A549 (cell line): ENCODE data around the gene IFT43. TPM values are rescaled to one million over a fixed set of nuclear protein-coding genes. Genes with fewer than 3 reads are reported as not detected.

Experiments used
- ATAC-seq, 2 experiments: fragments of 200-7000 bp in 1 of 2; fragments of >200 bp in 1 of 2; cut with Nextera tagmentation in 1 of 2; cut with Tn5 transposase in 1 of 2; 3 replicates each; pipeline versions ENCODE4 v1.8.0 to v1.9.1; 2018 to 2020; ENCODE audit warnings: mild to moderate bottlenecking in 1 of 2, moderate library complexity in 1 of 2
- CTCF ChIA-PET: fragments of 300-600 bp; sonication (Branson Sonifier 250); formaldehyde crosslinking; extraction: SDS; loops from one replicate; lab custom pipeline; 2021; ENCODE audit warnings: antibody characterized with exemption, inconsistent platforms; lab: Yijun Ruan, JAX
- POLR2A ChIA-PET: fragments of 350-600 bp; formaldehyde crosslinking; extraction: SDS; loops from one replicate; lab custom pipeline; 2021; ENCODE audit warnings: antibody characterized with exemption, inconsistent platforms; lab: Yijun Ruan, JAX
- DNase-seq, 2 experiments: peaks; one replicate each; pipeline versions ENCODE4 v3.0.0 to v3.0.0-alpha.2; 2011 to 2016; ENCODE audit warnings: low read depth in 1 of 2, low spot score in 1 of 2
- FAIRE-seq: peaks from 2 replicates; lab custom pipeline; 2011; peaks lifted over from hg19 to GRCh38; lab: Jason Lieb, UNC
- H3K27ac ChIP-seq, 2 experiments: fragments of >200 bp; sonication (Bioruptor Twin); formaldehyde crosslinking; 3 replicates each; pipeline ENCODE4 v1.5.1; 2016 to 2017
- H3K4me1 ChIP-seq: fragments of >200 bp; sonication (Bioruptor Twin); formaldehyde crosslinking; 3 replicates; pipeline ENCODE4 v1.6.1; 2016
- H3K4me2 ChIP-seq: fragments of >200 bp; sonication (Bioruptor Twin); formaldehyde crosslinking; 3 replicates; pipeline ENCODE4 v1.6.1; 2016
- H3K4me3 ChIP-seq: fragments of >200 bp; sonication (Bioruptor Twin); formaldehyde crosslinking; 3 replicates; pipeline ENCODE4 v1.5.1; 2016
- H3K9me3 ChIP-seq: fragments of >200 bp; sonication (Bioruptor Twin); formaldehyde crosslinking; 3 replicates; pipeline ENCODE4 v1.6.1; 2016
- ATOH8 ChIP-seq: fragments of 250-450 bp; sonication (Bioruptor Pico); IDR thresholded peaks from 2 replicates; pipeline ENCODE4 v1.5.0; 2020; ENCODE audit warnings: low read depth, mild to moderate bottlenecking, moderate library complexity
- BHLHE40 ChIP-seq: IDR thresholded peaks from 2 replicates; pipeline ENCODE4 v1.6.1; 2012; ENCODE audit warnings: low read depth, low read length, inconsistent platforms
- CBX2 ChIP-seq: fragments of 200-600 bp; sonication (generic); IDR thresholded peaks from 2 replicates; pipeline ENCODE4 v1.6.1; 2016; ENCODE audit warnings: low read depth, mild to moderate bottlenecking, borderline replicate concordance
- CEBPB ChIP-seq, 2 experiments: fragments of >200 bp in 1 of 2; sonication (Bioruptor Twin) in 1 of 2; formaldehyde crosslinking in 1 of 2; IDR thresholded peaks; 2 replicates each; pipeline ENCODE4 v1.6.1; 2012 to 2016
- CHD2 ChIP-seq: fragments of 150-350 bp; IDR thresholded peaks from 2 replicates; pipeline ENCODE4 v1.6.1; 2014; ENCODE audit warnings: low read length; ENCODE audit not compliant: partially characterized antibody
- EHF ChIP-seq: fragments of 250-450 bp; sonication (Bioruptor Pico); IDR thresholded peaks from 2 replicates; pipeline ENCODE4 v1.5.0; 2020; ENCODE audit warnings: mild to moderate bottlenecking
- EP300 ChIP-seq, 2 experiments: fragments of >200 bp; sonication (Bioruptor Twin); formaldehyde crosslinking; IDR thresholded peaks; 2 replicates in 1 of 2; 3 replicates in 1 of 2; pipeline ENCODE4 v1.6.1; 2016 to 2017
- FOSB ChIP-seq: fragments of 250-450 bp; sonication (Bioruptor Pico); IDR thresholded peaks from 2 replicates; pipeline ENCODE4 v1.5.0; 2020; ENCODE audit warnings: mild to moderate bottlenecking, moderate library complexity
- FOSL2 ChIP-seq, 2 experiments: fragments of 450-650 bp in 1 of 2; fragments of >200 bp in 1 of 2; sonication (Bioruptor Twin) in 1 of 2; formaldehyde crosslinking; IDR thresholded peaks; 2 replicates each; pipeline versions ENCODE4 v1.5.0 to v1.6.1; 2016 to 2020; ENCODE audit warnings: mild to moderate bottlenecking in 1 of 2, moderate library complexity in 1 of 2
- FOXS1 ChIP-seq: fragments of 250-450 bp; sonication (Bioruptor Pico); IDR thresholded peaks from 2 replicates; pipeline ENCODE4 v1.5.0; 2020; ENCODE audit warnings: mild to moderate bottlenecking, moderate library complexity
- GATA3 ChIP-seq: IDR thresholded peaks from 2 replicates; pipeline ENCODE4 v1.6.1; 2012; ENCODE audit warnings: borderline replicate concordance
- HOXA7 ChIP-seq: fragments of 250-450 bp; sonication (Bioruptor Pico); IDR thresholded peaks from 2 replicates; pipeline ENCODE4 v1.5.0; 2020; ENCODE audit warnings: mild to moderate bottlenecking, moderate library complexity
- HOXB5 ChIP-seq: fragments of 250-450 bp; sonication (Bioruptor Pico); IDR thresholded peaks from 2 replicates; pipeline ENCODE4 v1.5.0; 2020; ENCODE audit warnings: mild to moderate bottlenecking, moderate library complexity
- JUNB ChIP-seq: fragments of >200 bp; sonication (Bioruptor Twin); formaldehyde crosslinking; IDR thresholded peaks from 2 replicates; pipeline ENCODE4 v1.6.1; 2016
- KDM1A ChIP-seq: fragments of 200-600 bp; sonication (generic); IDR thresholded peaks from 2 replicates; pipeline ENCODE4 v1.6.1; 2016; ENCODE audit warnings: low read depth, mild to moderate bottlenecking
- KDM5A ChIP-seq: fragments of 200-600 bp; sonication (generic); IDR thresholded peaks from 2 replicates; pipeline ENCODE4 v1.6.1; 2016; ENCODE audit warnings: antibody characterized with exemption, mild to moderate bottlenecking
- MYC ChIP-seq: IDR thresholded peaks from 2 replicates; pipeline ENCODE4 v1.6.1; 2012; ENCODE audit warnings: mild to moderate bottlenecking, inconsistent platforms, low read length, improper control_type of control experiment, borderline replicate concordance
- NFE2L2 ChIP-seq: fragments of 150-350 bp; conservative IDR thresholded peaks from 2 replicates; pipeline ENCODE4 v1.6.1; 2014; ENCODE audit warnings: low read length
- NR3C1 ChIP-seq: fragments of >200 bp; sonication (Bioruptor Twin); formaldehyde crosslinking; IDR thresholded peaks from 3 replicates; pipeline ENCODE4 v1.6.1; 2017
- POLR2A ChIP-seq: IDR thresholded peaks from 2 replicates; pipeline ENCODE4 v1.6.1; 2012; ENCODE audit warnings: mild to moderate bottlenecking, low read length
- POLR2AphosphoS2 ChIP-seq: conservative IDR thresholded peaks from 2 replicates; pipeline ENCODE4 v1.6.1; 2012; ENCODE audit warnings: low read length, improper control_type of control experiment, inconsistent platforms
- RAD21 ChIP-seq, 2 experiments: fragments of >200 bp in 1 of 2; sonication (Bioruptor Twin) in 1 of 2; formaldehyde crosslinking in 1 of 2; IDR thresholded peaks in 1 of 2; conservative IDR thresholded peaks in 1 of 2; 2 replicates in 1 of 2; 3 replicates in 1 of 2; pipeline ENCODE4 v1.6.1; 2012 to 2018; ENCODE audit warnings: inconsistent platforms in 1 of 2
- RNF2 ChIP-seq: fragments of 200-600 bp; sonication (generic); IDR thresholded peaks from 2 replicates; pipeline ENCODE4 v1.6.1; 2016; ENCODE audit warnings: low read depth, mild to moderate bottlenecking, antibody characterized with exemption, moderate library complexity, borderline replicate concordance
- SMC3 ChIP-seq: fragments of >200 bp; sonication (Bioruptor Twin); formaldehyde crosslinking; IDR thresholded peaks from 3 replicates; pipeline ENCODE4 v1.6.1; 2018; ENCODE audit warnings: inconsistent platforms
- SREBF2 ChIP-seq: fragments of 450-650 bp; IDR thresholded peaks from 2 replicates; pipeline ENCODE4 v1.6.1; 2014; ENCODE audit warnings: mild to moderate bottlenecking, moderate library complexity
- ZC3H11A ChIP-seq: fragments of 450-650 bp; IDR thresholded peaks from 2 replicates; pipeline ENCODE4 v1.6.1; 2014; ENCODE audit warnings: antibody characterized with exemption, mild to moderate bottlenecking
- ZNF302 ChIP-seq: fragments of 250-450 bp; sonication (Bioruptor Pico); IDR thresholded peaks from 2 replicates; pipeline ENCODE4 v1.9.0; 2021; ENCODE audit warnings: inconsistent platforms, mild to moderate bottlenecking, moderate library complexity
- WGBS: methylation state at CpG from one replicate; pipeline ENCODE4 v1.1.6; 2017; ENCODE audit errors: missing lambda C conversion rate; 5-methylcytosine and 5-hydroxymethylcytosine counted together
- polyA plus RNA-seq, 4 experiments: library from polyadenylated mRNA; depleted of rRNA in 3 of 4; stranded (reverse); fragments of >200 nt; fragmentation: RNase III in 1 of 4; extraction: RNeasy Plus Mini Kit Qiagen cat#74134 plus additional on column Dnase treatment in 1 of 4; gene quantifications; 2 replicates in 3 of 4; 3 replicates in 1 of 4; pipeline ENCODE4 v1.2.3, GENCODE V29; 2011 to 2017
- TF ChIP-seq, protein P1 (sequence below): fragments of 450-650 bp; IDR thresholded peaks from 2 replicates; pipeline ENCODE4 v1.6.1; 2014; ENCODE audit warnings: antibody characterized with exemption
- TF ChIP-seq, protein P2 (sequence below): fragments of >200 bp; sonication (Bioruptor Twin); formaldehyde crosslinking; IDR thresholded peaks from 3 replicates; pipeline ENCODE4 v1.6.1; 2016

The IFT43 gene
- polyA plus RNA-seq, 2 of the 4 experiments (the other 2 are of a cell fraction): 46.4 to 49.4 TPM

- TF ChIP-seq CHD2 (no peak), CBX2 (no peak), HOXB5 (CRISPR knock-in tag) (no peak), HOXA7 (CRISPR knock-in tag) (no peak), NFE2L2 (no peak), SMC3 (no peak), ZNF302 (CRISPR knock-in tag) (no peak), JUNB (no peak), EP300 (IDR thresholded peaks at IDR 0.05) (no peak)
- TF ChIP-seq, all 56 proteins: peak for 0
- H3K9me3 ChIP-seq: no peaks in the 10 kb centered on the region
- H3K4me3 ChIP-seq: no peak overlapping the region
- CTCF ChIA-PET: interaction anchor here (1.3 to 5.0 kb wide), 2 partner anchors 276 to 278 kb away, joined by 4 to 22 read pairs; no protein-coding TSS in a partner anchor
- H3K4me2 ChIP-seq: no peak overlapping the region
- H3K27ac ChIP-seq: no peak overlapping the region
- POLR2A ChIA-PET: no interaction called here
- 82% methylated on average over 3 of the region's 3 CpGs for WGBS
- FAIRE-seq: no peak
- H3K4me1 ChIP-seq: peaks cover 17% of the 10 kb centered on the region; the same call in 2 of the 3 replicates
- no peak for DNase-seq
- no peak for ATAC-seq
Measured at GRCh38 chr14:75987201-75987970, 1.8 kb downstream of the IFT43 start.

DNA sequence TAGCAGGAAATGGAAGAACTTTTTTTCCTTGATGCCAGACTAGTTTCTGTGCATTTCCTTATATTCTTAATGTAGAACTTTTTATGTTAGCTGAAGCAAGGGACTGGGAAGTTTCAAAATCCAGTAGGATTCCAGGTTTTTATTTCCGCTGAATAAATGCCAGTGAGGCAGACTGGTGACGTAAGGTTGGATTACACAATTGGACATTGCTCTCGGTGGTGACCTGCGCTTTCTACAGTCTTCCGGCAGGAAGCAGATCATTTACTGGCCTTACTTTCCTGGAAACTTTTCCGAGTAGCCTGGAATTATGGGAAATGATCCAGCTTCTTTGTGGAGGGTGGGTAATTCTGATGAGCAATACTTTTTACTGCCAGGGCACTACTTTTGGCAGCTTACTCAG is 3.6 kb downstream of the IFT43 start:
- no peaks in the 10 kb centered on the region for H3K9me3 ChIP-seq
- no peak overlapping the region for H3K27ac ChIP-seq
- peaks cover 13% of the 10 kb centered on the region; the same call in 2 of the 3 replicates for H3K4me1 ChIP-seq
- FAIRE-seq: no peak
- 61% methylated on average over 6 of the region's 6 CpGs for WGBS
- ChIA-PET CTCF (interaction anchor here (2.6 to 5.0 kb wide), 2 partner anchors 10 to 277 kb away, joined by 9 to 22 read pairs; no protein-coding TSS in a partner anchor), POLR2A (no interaction called here)
- DNase-seq: peak in 1 of 2 experiments; percentile 28
- ATAC-seq: no peak
- 0 out of 3 replicates have a peak overlapping the region, but pooled peaks have one; percentile 9 for H3K4me2 ChIP-seq
- TF ChIP-seq ZC3H11A (no peak), CEBPB (IDR thresholded peaks at IDR 0.05) (0 out of 4 replicates have a peak, but pooled peaks have one; percentile 12 to 47)
- TF ChIP-seq, all 56 proteins: peak for 1
- no peak overlapping the region for H3K4me3 ChIP-seq

DNA sequence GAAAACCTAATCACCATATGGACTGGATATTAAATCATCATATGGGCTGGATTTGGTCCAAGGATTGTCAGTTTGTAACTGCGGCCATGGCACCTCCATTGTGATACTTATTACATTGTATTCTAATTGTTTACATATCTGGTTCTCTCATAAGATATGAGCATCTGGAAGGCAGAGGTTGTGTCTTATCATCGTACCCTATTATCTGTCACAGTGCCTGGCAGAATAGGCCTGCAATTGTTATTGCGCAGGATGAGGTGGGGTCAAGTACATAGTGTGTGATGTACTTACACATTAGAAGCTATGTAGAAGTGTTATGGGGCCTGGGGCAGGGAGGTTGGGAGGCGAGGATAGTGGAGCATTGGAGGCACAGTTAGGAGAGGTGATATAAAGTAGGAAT is 4.7 kb downstream of the IFT43 start:
- Histone ChIP-seq H3K27ac (no peak overlapping the region), H3K4me1 (peaks cover 13% of the 10 kb centered on the region; the same call in 2 of the 3 replicates), H3K4me2 (no peak overlapping the region), H3K9me3 (no peaks in the 10 kb centered on the region), H3K4me3 (no peak overlapping the region)
- FAIRE-seq (no peak), ATAC-seq (no peak), DNase-seq (no peak)
- TF ChIP-seq POLR2AphosphoS2 (no peak), NR3C1 (no peak), SREBF2 (no peak), KDM1A (no peak), FOSL2 (IDR thresholded peaks at IDR 0.05) (no peak), FOSL2 (CRISPR knock-in tag; IDR thresholded peaks at IDR 0.05) (no peak), ATOH8 (CRISPR knock-in tag) (no peak)
- WGBS: 91% methylated on average over 4 of the region's 4 CpGs
- POLR2A ChIA-PET: no interaction called here
- CTCF ChIA-PET: interaction anchor here (2.6 to 5.0 kb wide), 2 partner anchors 11 to 279 kb away, joined by 9 to 22 read pairs; no protein-coding TSS in a partner anchor

DNA sequence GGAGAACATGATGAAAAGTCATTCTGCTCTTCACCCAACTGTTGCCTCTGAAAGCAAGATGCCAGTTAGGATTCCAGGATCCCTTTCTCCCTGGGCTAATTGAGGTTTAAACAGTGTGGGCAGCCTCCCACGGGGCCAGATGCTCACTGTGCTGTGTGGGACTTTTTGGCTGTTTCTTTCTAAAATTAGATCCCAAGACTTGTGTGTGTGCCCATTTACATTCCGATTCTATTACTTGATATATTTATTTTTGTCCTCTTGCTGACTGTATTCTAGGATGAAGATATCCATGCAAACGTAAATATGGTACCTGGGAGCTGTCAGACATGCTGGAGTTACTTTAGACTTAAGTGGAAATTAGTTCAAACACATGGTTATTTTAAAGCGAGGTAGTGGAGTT is 6.2 kb downstream of the IFT43 start:
- WGBS: 84% methylated on average over 4 of the region's 4 CpGs
- Histone ChIP-seq H3K9me3 (no peaks in the 10 kb centered on the region), H3K4me1 (peaks cover 9% of the 10 kb centered on the region; the same call in 1 of the 3 replicates), H3K4me3 (no peak overlapping the region), H3K27ac (no peak overlapping the region), H3K4me2 (no peak overlapping the region)
- CTCF ChIA-PET: interaction anchor here (1.9 to 5.0 kb wide), 3 partner anchors 13 to 282 kb away, joined by 5 to 22 read pairs (median 9); no protein-coding TSS in a partner anchor
- DNase-seq: no peak
- no peak for ATAC-seq
- no peak for FAIRE-seq
- POLR2A ChIA-PET: no interaction called here
- TF ChIP-seq FOXS1 (CRISPR knock-in tag) (no peak), SREBF2 (no peak), POLR2AphosphoS2 (no peak), BHLHE40 (no peak), KDM5A (no peak), FOSB (CRISPR knock-in tag) (no peak), RAD21 (conservative IDR thresholded peaks at IDR 0.05 in 1 of 2, IDR thresholded peaks at IDR 0.05 in 1 of 2) (no peak), HOXB5 (CRISPR knock-in tag) (no peak), EHF (CRISPR knock-in tag) (no peak), POLR2A (no peak), GATA3 (no peak), RNF2 (no peak), MYC (no peak)
- TF ChIP-seq, protein P1, sequence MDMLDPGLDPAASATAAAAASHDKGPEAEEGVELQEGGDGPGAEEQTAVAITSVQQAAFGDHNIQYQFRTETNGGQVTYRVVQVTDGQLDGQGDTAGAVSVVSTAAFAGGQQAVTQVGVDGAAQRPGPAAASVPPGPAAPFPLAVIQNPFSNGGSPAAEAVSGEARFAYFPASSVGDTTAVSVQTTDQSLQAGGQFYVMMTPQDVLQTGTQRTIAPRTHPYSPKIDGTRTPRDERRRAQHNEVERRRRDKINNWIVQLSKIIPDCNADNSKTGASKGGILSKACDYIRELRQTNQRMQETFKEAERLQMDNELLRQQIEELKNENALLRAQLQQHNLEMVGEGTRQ: no peak
- TF ChIP-seq, protein P2, sequence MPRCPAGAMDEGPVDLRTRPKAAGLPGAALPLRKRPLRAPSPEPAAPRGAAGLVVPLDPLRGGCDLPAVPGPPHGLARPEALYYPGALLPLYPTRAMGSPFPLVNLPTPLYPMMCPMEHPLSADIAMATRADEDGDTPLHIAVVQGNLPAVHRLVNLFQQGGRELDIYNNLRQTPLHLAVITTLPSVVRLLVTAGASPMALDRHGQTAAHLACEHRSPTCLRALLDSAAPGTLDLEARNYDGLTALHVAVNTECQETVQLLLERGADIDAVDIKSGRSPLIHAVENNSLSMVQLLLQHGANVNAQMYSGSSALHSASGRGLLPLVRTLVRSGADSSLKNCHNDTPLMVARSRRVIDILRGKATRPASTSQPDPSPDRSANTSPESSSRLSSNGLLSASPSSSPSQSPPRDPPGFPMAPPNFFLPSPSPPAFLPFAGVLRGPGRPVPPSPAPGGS: no peak
